HG02973 (cell line): ENCODE measurements around the gene ZFAND6.
"Not testable (repeated sequence)": the region's sequence is repeated elsewhere in the genome, so short reads cannot be mapped to it uniquely, and the experiment has no call there.

Source experiments
- ATAC-seq: cut with Tn5 transposase; IDR thresholded peaks from one replicate; pipeline ENCODE4 v1.9.1; 2021; ENCODE audit warnings: moderate library complexity; ENCODE audit not compliant: unreplicated experiment

ZFAND6 gene

DNA sequence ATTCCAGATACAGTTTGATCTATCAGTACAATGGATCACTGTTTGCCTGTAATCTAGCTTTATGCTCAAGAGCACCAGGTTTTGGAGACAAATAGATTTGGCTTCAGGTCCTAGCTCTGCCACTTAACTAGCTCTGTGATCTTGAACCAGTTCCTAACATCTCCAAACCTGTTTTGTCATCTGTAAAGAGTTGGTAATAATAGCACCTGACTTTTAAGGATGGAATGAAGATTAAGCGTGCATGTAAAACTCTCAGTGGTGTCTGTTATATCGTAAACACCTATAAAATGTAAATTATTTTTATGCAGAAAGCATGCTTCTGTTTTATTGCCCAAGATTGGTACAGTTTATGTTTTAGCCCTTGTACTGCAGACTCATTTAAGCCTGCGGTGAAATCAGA lies 36.5 kb downstream of the ZFAND6 start:
- ATAC-seq = no peak

DNA sequence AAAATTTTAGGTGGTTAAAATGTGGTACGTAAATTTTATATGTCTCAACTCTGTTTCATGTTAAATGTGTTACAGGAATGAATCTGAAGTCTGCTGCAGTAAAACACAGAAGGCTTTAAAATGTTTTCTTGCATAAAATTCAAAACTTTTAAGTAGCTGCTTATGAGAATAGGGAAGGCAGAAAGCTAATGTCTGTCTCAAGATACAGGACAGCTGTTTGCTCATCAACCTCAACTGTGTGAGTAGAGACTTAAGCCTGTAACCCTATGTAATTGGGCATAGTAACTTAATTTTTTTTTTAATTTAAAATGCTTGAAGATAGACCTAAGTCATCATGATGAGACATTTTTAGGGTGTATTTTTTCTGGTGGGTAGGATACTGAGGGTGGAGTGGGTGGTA lies 38.9 kb downstream of the ZFAND6 start:
- no peak for ATAC-seq

- ATAC-seq = peak; percentile 41
Observed at GRCh38 chr15:80099241-80099640, 39.8 kb downstream of the ZFAND6 start.

- ATAC-seq = peak; percentile 73
Observed at GRCh38 chr15:80099662-80100061, 40.2 kb downstream of the ZFAND6 start.

GRCh38 chr15:80100247-80100646 lies 40.8 kb downstream of the ZFAND6 start:
- no peak for ATAC-seq

- no peak for ATAC-seq
Observed at GRCh38 chr15:80105193-80105592, 45.7 kb downstream of the ZFAND6 start.

GRCh38 chr15:80105595-80105994 lies 46.1 kb downstream of the ZFAND6 start:
- no peak for ATAC-seq

GRCh38 chr15:80106051-80106450 lies 46.6 kb downstream of the ZFAND6 start:
- no peak for ATAC-seq

DNA sequence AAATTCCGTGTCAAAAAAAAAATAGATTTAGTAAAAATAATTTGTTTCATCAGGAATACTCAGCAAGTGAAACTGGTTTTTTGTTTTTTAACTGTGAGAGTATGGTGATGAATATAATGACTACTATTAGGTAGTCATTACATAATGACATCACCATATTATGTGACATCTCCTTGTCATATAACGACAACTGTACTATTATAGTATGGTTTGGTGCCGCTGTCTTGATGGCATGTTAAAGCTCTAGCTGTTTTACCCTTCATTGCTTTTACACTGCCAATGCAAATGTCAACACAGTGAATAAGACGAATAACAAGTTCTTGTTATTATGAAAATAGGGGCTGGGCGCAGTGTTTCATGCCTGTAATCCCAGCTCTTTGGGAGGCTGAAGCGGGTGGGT lies 47.7 kb downstream of the ZFAND6 start:
- no peak for ATAC-seq

GRCh38 chr15:80107774-80108173 lies 48.3 kb downstream of the ZFAND6 start:
- ATAC-seq = no peak

DNA sequence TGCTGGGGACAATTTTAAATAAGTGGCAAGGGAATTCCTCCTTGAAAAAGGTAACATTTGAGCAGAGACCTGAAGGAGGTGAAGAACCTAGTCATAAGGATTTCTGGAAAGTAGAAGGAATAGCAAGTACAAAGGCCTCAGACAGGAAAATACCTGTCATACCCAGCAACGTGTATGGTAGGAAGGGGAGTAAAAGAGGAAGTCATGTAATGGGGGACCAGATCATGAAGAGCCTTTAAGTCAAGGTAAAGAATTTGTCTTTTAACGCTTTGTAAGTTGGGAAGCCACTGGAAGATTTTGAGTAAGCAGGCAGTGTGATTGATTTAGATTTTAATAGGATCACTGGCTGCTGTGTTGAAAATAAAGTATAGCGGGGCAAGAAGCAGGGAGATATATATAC lies 49.9 kb downstream of the ZFAND6 start:
- no peak for ATAC-seq

- ATAC-seq = no peak
Observed at GRCh38 chr15:80110920-80111319, 51.4 kb downstream of the ZFAND6 start.

GRCh38 chr15:80114114-80114513 lies 54.6 kb downstream of the ZFAND6 start:
- ATAC-seq = no peak

GRCh38 chr15:80115021-80115420 lies 55.5 kb downstream of the ZFAND6 start:
- no peak for ATAC-seq

GRCh38 chr15:80118956-80119355 lies 59.5 kb downstream of the ZFAND6 start:
- ATAC-seq = no peak

GRCh38 chr15:80120636-80121035 lies 61.2 kb downstream of the ZFAND6 start:
- no peak for ATAC-seq

GRCh38 chr15:80121546-80121945 lies 62.1 kb downstream of the ZFAND6 start:
- ATAC-seq = no peak

- no peak for ATAC-seq
Observed at GRCh38 chr15:80123034-80123433, 63.6 kb downstream of the ZFAND6 start.

DNA sequence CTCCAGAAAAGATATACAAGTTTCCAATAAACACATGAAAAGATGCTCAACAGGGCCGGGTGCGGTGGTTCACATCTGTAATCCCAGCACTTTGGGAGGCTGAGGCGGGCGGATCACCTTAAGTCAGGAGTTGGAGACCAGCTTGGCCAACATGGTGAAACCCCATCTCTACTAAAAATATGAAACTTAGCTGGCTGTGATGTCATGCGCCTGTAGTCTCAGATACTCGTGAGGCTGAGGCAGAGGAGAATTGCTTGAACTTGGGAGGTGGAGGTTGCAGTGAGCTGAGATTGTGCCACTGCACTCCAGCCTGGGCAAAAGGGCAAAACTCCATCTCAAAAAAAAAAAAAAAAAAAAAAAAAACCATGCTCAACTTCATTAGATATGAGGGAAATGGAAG lies 67.8 kb downstream of the ZFAND6 start:
- ATAC-seq = not testable (repeated sequence)

DNA sequence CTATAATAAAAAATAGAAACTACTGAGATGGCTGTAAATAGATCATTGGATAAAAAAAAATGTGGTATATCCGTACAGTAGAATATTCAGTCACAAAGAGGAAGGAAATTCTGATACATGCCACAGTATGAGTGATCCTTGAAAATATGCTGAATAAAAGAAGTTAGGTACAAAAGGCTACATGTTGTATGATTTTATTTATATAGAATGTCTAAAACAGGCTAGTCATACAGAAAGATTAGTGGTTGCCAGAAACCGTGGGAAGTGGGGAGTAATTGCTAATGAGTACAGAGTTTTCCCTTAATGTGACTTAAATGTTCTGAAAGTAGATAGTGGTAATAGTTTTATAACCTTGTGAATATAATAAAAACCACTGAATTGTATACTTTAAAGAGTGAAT lies 68.4 kb downstream of the ZFAND6 start:
- ATAC-seq = no peak

- no peak for ATAC-seq
Observed at GRCh38 chr15:80132382-80132781, 72.9 kb downstream of the ZFAND6 start.

DNA sequence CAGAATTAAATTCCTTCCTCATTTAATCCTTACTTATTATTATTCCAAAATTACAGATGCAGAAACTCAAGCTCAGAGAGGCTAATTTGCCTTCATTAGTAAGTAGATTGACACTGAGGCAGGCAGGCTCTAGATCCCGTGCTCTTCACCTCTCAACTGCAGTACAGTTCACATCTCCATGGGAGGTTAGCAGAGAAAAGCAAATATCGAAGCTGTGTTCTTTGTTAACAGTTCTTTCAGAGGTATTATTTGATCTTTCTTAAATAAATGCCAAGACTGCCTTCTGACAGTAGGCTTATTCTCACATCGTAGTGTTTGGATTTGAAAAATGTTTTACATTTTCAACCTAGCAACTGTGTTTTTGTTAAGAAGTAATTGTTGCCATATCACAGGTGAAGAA lies 77.4 kb downstream of the ZFAND6 start:
- no peak for ATAC-seq

- ATAC-seq = no peak
Observed at GRCh38 chr15:80138961-80139360, 79.5 kb downstream of the ZFAND6 start.

- no peak for ATAC-seq
Observed at GRCh38 chr15:80140909-80141308, 81.4 kb downstream of the ZFAND6 start.
